Measurements from ENCODE around the gene FARS2.

DNA sequence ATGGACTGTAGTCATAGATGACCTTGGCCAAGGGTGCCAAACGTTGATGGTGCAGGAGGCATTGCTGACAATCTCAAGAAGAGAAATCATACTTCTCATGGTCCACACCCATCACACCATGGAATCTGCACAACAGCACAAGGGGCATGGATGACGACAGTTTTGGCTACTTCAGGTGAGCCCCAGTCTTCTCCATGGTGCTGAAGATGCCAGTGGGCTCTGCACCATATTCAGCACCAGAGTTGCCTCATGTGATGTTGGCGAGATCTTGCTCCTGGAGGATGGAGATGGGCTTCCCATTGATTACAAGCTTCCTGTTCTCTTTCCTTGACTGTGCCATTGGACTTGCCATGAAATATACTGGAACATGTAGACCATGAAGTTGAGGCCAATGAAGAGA lies 556.6 kb downstream of the FARS2 start:
- TF ChIP-seq, protein P1, sequence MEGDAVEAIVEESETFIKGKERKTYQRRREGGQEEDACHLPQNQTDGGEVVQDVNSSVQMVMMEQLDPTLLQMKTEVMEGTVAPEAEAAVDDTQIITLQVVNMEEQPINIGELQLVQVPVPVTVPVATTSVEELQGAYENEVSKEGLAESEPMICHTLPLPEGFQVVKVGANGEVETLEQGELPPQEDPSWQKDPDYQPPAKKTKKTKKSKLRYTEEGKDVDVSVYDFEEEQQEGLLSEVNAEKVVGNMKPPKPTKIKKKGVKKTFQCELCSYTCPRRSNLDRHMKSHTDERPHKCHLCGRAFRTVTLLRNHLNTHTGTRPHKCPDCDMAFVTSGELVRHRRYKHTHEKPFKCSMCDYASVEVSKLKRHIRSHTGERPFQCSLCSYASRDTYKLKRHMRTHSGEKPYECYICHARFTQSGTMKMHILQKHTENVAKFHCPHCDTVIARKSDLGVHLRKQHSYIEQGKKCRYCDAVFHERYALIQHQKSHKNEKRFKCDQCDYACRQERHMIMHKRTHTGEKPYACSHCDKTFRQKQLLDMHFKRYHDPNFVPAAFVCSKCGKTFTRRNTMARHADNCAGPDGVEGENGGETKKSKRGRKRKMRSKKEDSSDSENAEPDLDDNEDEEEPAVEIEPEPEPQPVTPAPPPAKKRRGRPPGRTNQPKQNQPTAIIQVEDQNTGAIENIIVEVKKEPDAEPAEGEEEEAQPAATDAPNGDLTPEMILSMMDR (conservative IDR thresholded peaks at IDR 0.05) = no peak
- no peak for TF ChIP-seq ZFX (IDR thresholded peaks at IDR 0.05)
